SK-N-MC (cell line): ENCODE results near the gene ZSWIM8.

Experiments
- EZH2 ChIP-seq: fragments of 200-600 bp; sonication (generic); IDR thresholded peaks from one replicate; pipeline ENCODE4 v1.6.1; 2017; ENCODE audit warnings: antibody characterized with exemption
- FOXP2 ChIP-seq: optimal IDR thresholded peaks from 2 replicates; pipeline ENCODE3; 2011; ENCODE audit warnings: mild to moderate bottlenecking, moderate library complexity; ENCODE audit not compliant: insufficient read depth; ENCODE audit errors: extremely low read length, control extremely low read depth
- POLR2AphosphoS5 ChIP-seq: IDR thresholded peaks from 2 replicates; pipeline ENCODE4 v1.6.1; 2012; ENCODE audit warnings: mild to moderate bottlenecking, low read depth, low read length, borderline replicate concordance

DNA sequence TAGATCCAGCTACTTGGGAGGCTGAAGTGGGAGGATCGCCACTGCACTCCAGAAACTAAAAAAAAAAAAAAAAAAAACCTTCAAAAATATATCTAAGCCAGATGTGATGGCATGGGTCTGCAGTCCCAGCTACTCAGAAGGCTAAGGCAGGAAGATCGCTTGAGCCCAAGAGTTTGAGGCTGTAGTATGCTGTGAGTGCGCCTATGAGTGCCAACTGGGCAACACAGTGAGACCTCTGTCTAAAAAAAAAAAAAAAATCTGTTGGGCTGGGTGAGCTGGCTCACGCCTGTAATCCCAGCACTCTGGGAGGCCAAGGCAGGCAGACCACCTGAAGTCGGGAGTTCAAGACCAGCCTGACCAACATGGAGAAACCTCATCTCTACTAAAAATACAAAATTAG, 6.4 kb upstream of the ZSWIM8 start:
- no peak for TF ChIP-seq EZH2
- TF ChIP-seq FOXP2: no peak
- TF ChIP-seq POLR2AphosphoS5: no peak
